GM19023 (cell line): ENCODE data around the gene WWOX.
"Not testable (repeated sequence)": the region's sequence is repeated elsewhere in the genome, so short reads cannot be mapped to it uniquely, and the experiment has no call there.

Source experiments
- ATAC-seq: cut with Tn5 transposase; IDR thresholded peaks from one replicate; pipeline ENCODE4 v1.9.1; 2021; ENCODE audit warnings: mild to moderate bottlenecking, moderate library complexity; ENCODE audit not compliant: unreplicated experiment

The WWOX gene

GRCh38 chr16:78099271-78100111 is at the start of gene WWOX:
Gene WWOX, plus strand, starts transcription at chr16:78099654.
- peak; percentile 94 for ATAC-seq

GRCh38 chr16:78050734-78051400 is 48.6 kb upstream of the WWOX start:
- ATAC-seq = no peak

GRCh38 chr16:78057803-78058564 is 41.5 kb upstream of the WWOX start:
- ATAC-seq = no peak

DNA sequence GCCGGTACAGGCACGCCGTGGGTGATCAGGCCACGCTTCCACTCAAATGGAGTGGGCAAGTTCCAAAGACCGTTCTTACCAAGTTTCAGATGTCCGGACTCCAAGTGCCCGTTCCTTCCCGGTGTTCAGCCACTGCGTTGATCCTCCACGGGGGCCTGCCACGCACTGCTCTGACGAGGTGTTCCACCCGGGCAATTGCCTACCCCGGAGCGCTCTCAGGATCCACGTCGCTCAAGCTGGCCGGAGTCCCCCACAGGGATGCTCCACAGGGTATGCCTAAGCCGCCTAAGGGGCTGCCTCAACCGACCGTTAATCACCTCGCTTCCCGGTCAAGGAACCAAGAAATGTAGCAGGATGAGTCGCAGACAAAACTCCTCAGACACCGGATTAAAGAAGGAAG is 39.6 kb upstream of the WWOX start:
- not testable (repeated sequence) for ATAC-seq

GRCh38 chr16:78060295-78060694 is 39.2 kb upstream of the WWOX start:
- ATAC-seq = no peak

DNA sequence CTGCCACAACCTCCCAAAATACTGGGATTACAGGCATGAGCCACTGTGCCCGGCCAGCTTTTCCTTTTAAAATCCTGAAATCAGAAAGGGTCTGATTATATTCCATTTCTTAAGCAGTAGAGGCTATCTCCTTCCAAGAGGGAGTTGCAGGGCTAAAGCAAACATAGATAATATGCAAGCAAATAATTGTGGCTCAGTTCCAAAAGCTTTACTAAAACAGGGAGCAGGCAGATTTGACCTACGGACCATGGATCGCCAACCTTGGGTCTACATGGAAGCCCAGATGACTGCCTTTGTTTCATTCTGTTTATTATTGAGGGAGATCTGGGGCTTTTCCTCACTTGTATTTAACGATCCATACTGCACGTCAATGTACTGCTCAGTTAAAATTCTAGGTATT is 38.6 kb upstream of the WWOX start:
- ATAC-seq = no peak

- no peak for ATAC-seq
These were observed 34.1 kb upstream of the WWOX start for GRCh38 chr16:78065319-78065718.

- no peak for ATAC-seq
These were observed 29.5 kb upstream of the WWOX start for GRCh38 chr16:78069913-78070312.

- no peak for ATAC-seq
These were observed 27.2 kb upstream of the WWOX start for GRCh38 chr16:78072275-78072674.

GRCh38 chr16:78075800-78076199 is 23.7 kb upstream of the WWOX start:
- no peak for ATAC-seq

- ATAC-seq = no peak
These were observed 18.1 kb upstream of the WWOX start for GRCh38 chr16:78081341-78081740.

- no peak for ATAC-seq
These were observed 8.0 kb upstream of the WWOX start for GRCh38 chr16:78091419-78091818.

GRCh38 chr16:78092758-78093157 is 6.7 kb upstream of the WWOX start:
- ATAC-seq = no peak

DNA sequence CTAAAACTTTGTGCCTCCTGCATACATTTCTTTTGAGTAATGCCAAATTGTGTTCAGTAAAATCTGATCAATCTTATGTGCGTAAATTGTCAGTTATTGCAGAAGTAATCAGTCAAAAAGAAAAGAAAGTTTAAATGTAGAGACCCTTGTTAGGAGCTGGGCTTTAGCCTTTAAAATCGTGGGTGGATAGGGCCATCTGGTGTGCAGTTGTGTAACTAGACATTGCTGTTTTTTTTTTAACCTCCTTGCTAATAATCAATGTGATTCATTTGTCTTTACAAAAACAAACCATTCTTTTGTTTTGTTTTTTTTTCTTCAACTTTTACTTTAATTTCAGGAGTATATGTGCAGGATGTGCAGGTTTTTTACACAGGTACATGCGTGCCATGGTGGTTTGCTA is 5.3 kb upstream of the WWOX start:
- no peak for ATAC-seq

DNA sequence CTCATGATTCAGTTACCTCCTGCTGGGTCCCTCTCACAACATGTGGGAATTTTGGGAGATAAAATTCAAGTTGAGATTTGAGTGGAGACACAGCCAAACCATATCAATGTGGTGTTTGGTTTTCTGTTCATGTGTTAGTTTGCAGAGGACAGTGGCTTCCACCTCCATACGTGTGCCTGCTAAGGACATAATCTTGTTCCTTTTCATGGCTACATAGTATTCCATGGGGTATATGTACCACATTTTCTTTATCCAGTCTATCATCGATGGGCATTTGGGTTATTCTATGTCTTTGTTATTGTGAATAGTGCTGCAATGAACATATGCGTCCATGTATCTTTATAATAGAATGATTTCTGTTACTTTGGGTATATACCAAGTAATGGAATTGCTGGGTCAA is 4.5 kb upstream of the WWOX start:
- ATAC-seq = no peak

GRCh38 chr16:78096386-78096785 is 3.1 kb upstream of the WWOX start:
- ATAC-seq = no peak

DNA sequence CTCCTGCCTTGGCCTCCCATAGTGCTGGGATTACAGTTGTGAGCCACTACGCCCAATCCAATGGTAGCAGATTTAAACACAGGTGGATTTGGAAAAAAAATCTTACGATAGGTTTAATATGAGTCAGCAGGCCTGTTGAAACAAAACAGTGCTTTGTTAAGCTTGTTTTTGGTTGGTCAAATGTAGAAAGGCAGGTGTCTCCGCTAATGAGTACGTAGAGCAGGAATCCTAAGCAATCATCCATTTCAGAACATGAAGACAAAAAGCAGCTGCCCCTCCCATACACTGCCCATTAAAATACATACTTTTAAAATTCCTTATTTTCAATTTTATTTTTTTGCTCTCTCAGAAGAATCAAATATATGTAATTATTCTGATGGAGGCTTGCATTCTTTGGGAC is 1.9 kb upstream of the WWOX start:
- no peak for ATAC-seq

DNA sequence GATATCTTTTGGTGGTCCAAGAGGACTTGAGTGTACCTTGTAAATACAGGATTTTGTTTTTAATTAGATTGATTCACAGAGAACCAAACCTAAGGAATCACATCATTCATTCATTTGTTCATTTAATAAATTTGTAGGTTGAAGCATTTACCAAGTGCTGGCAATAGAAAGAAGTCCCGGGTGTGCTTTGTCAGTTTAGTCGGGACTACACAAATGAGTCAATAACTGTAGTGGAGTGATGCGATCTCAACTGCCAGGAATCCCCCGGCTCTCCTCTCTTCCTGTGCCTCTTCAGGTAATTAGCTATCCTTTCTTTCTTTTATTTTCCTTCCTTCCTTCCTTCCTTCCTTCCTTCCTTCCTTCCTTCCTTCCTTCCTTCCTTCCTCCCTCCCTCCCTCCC is 1.4 kb upstream of the WWOX start:
- no peak for ATAC-seq

DNA sequence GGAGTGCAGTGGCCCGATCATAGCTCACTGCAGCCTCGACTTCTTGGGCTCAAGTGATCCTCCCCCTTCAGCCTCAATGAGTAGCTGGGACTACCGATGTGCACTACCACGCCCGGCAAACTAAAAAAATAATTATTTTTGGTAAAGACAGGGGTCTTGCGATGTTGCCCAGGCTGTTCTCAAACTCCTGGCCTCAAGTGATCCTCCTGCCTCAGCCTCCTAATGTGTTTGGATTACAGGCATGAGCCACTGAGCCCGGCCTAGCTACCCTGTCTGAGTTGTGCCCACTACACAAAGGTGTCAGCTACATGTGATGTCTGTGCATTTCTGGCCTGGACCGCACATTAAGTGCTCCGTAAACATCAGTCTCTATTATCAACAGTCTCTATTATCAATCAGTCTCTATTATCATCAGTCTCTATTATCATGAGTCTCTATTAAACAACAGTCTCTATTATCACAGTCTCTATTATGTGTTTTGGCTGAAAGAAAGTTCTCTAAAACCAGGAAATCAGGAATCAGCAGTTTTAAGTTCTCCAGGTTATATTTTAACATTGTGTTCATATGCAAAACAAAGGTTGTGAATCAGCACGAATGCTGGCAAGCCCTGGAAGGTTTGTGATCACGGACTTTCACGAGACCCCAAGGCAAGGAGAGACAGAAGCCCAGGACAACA is 721 bp upstream of the WWOX start:
- ATAC-seq = no peak

- ATAC-seq = peak; percentile 41
These were observed 636 bp downstream of the WWOX start for GRCh38 chr16:78100112-78100467.

DNA sequence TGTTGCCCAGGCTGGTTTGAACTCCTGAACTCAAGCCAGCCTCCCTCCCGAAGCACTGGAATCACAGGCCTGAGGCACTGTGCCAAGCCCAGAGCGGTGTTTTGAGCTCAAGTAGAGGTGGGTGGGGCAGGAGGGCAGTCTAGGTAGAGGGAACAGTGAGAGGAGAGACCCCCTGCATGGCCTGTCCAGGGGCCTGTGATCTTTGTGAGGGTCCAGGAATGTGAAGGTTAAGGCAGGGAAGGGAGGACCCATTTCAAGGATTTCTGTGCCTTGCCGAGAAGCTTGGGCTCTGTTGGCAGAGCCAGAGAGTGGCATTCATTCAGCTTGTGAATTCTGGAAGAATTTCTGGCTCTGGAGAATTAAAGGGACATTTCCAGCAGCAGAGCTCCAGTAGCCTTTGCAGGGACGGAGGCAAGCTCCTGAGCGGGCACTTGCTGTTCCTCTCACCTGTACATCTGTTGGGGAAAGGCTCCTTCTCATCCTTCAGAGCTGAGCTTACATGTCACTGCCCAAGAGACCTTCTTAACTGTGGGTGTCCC is 2.7 kb downstream of the WWOX start:
- ATAC-seq = no peak
